ENCODE results near the gene ZC3H12D. TPM values are rescaled to one million over a fixed set of nuclear protein-coding genes. Genes with fewer than 3 reads are reported as not detected.

Gene ZC3H12D
- total RNA-seq, 2 donors from 2014 or later, result 219 to 248 TPM

GRCh38 chr6:149439626-149440025 lies 45.2 kb downstream of the ZC3H12D start:
- Mint-ChIP-seq H3K27me3 (no peaks in the 10 kb centered on the region), H3K4me3 (no peak overlapping the region), H3K36me3 (ENCODE audit: low read depth) (no peaks in the 10 kb centered on the region), H3K27ac (no peak overlapping the region), H3K4me1 (peaks cover 38% of the 10 kb centered on the region)
- no peaks in the 10 kb centered on the region for H3K9me3 ChIP-seq (ENCODE audit: control insufficient read depth, low read length, poor library complexity, severe bottlenecking)
- no peak for DNase-seq
- no peak for ATAC-seq

DNA sequence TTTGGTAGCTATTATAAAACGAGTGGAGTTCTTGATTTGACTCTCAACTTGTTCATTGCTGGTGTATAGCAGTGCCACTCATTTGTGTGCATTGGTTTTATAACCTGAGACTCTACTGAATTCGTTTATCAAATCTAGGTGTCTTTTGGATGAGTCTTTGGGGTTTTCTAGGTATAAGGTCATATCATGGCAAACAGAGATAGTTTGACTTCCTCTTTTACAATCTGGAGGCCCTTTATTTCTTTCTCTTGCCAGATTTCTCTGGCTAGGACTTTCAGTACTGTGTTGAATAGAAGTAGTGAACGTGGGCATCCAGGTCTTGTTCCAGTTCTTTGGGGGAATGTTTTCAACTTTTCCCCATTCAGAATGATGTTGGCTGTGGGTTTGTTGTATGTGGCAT lies 46.0 kb downstream of the ZC3H12D start:
- no peak for ATAC-seq
- no peak overlapping the region for H3K4me3 Mint-ChIP-seq

DNA sequence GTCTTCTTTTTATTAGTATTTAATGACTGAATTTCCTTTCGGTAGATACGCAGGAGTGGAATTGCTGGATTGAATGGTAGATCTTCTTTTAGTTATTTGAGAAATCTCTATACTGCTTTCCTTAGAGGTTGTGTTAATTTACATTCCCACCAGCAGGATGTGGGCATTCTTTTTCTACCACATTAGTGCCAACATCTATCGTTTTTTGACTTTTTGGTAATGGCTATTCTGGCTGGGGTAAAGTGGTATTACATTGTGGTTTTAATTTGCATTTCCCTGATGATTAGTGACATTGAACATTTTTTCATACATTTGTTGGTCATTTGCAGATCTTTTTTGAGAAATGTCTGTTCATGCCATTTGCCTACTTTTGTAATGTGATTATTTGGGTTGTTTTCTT lies 47.6 kb downstream of the ZC3H12D start:
- Mint-ChIP-seq H3K27ac (no peak overlapping the region), H3K27me3 (no peaks in the 10 kb centered on the region), H3K4me1 (peaks cover 29% of the 10 kb centered on the region), H3K4me3 (no peak overlapping the region), H3K36me3 (ENCODE audit: low read depth) (no peaks in the 10 kb centered on the region)
- ATAC-seq (no peak), DNase-seq (no peak)
- H3K9me3 ChIP-seq (ENCODE audit: control insufficient read depth, low read length, poor library complexity, severe bottlenecking), result no peaks in the 10 kb centered on the region

More for the DNA sequence above, 46.0 kb downstream of the ZC3H12D start:
- Mint-ChIP-seq H3K36me3 (ENCODE audit: low read depth) (no peaks in the 10 kb centered on the region), H3K27ac (peak overlapping the region; percentile 54), H3K27me3 (no peaks in the 10 kb centered on the region), H3K4me1 (peaks cover 38% of the 10 kb centered on the region)
- no peak for DNase-seq
- H3K9me3 ChIP-seq (ENCODE audit: control insufficient read depth, low read length, poor library complexity, severe bottlenecking), result no peaks in the 10 kb centered on the region

GRCh38 chr6:149436647-149437046 lies 48.2 kb downstream of the ZC3H12D start:
- Mint-ChIP-seq H3K36me3 (ENCODE audit: low read depth) (no peaks in the 10 kb centered on the region), H3K4me1 (peaks cover 31% of the 10 kb centered on the region), H3K27me3 (no peaks in the 10 kb centered on the region), H3K27ac (no peak overlapping the region), H3K4me3 (no peak overlapping the region)
- DNase-seq (no peak), ATAC-seq (no peak)
- H3K9me3 ChIP-seq (ENCODE audit: control insufficient read depth, low read length, poor library complexity, severe bottlenecking), result no peaks in the 10 kb centered on the region

GRCh38 chr6:149435919-149436586 lies 48.8 kb downstream of the ZC3H12D start:
- no peak overlapping the region for H3K27ac Mint-ChIP-seq
- peaks cover 31% of the 10 kb centered on the region for H3K4me1 Mint-ChIP-seq
- ATAC-seq, result no peak
- H3K36me3 Mint-ChIP-seq (ENCODE audit: low read depth), result no peaks in the 10 kb centered on the region
- no peaks in the 10 kb centered on the region for H3K9me3 ChIP-seq (ENCODE audit: control insufficient read depth, low read length, poor library complexity, severe bottlenecking)
- no peaks in the 10 kb centered on the region for H3K27me3 Mint-ChIP-seq
- DNase-seq, result no peak
- H3K4me3 Mint-ChIP-seq, result no peak overlapping the region

DNA sequence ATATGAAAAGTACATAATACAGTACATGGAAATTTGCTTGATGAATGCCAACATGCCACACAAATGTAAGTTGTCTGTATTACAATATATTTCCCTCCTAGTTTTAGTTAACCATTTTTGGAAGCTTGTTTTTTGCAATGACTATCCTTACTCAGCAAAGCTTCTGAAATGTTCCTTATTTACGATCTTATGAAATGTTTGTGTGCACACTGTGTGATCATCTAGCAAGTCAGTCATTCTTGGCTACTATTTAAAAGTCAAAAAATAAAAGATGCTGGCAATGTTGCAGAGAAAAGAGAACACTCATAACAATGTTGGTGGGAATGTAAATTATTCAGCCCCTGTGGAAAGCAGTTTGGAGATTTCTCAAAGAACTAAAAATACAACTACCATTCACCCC lies 50.9 kb downstream of the ZC3H12D start:
- no peak for DNase-seq
- no peak for ATAC-seq
- no peaks in the 10 kb centered on the region for H3K27me3 Mint-ChIP-seq
- H3K4me1 Mint-ChIP-seq, result peaks cover 24% of the 10 kb centered on the region
- no peak overlapping the region for H3K4me3 Mint-ChIP-seq
- no peaks in the 10 kb centered on the region for H3K9me3 ChIP-seq (ENCODE audit: control insufficient read depth, low read length, poor library complexity, severe bottlenecking)
- H3K27ac Mint-ChIP-seq, result no peak overlapping the region
- no peaks in the 10 kb centered on the region for H3K36me3 Mint-ChIP-seq (ENCODE audit: low read depth)

- Mint-ChIP-seq H3K27ac (no peak overlapping the region), H3K4me3 (no peak overlapping the region), H3K36me3 (ENCODE audit: low read depth) (no peaks in the 10 kb centered on the region), H3K27me3 (no peaks in the 10 kb centered on the region), H3K4me1 (peaks cover 22% of the 10 kb centered on the region)
- no peaks in the 10 kb centered on the region for H3K9me3 ChIP-seq (ENCODE audit: control insufficient read depth, low read length, poor library complexity, severe bottlenecking)
- DNase-seq (no peak), ATAC-seq (no peak)
Observed at GRCh38 chr6:149433405-149433804, 51.4 kb downstream of the ZC3H12D start.

- Mint-ChIP-seq H3K27me3 (no peaks in the 10 kb centered on the region), H3K27ac (no peak overlapping the region), H3K4me1 (peaks cover 12% of the 10 kb centered on the region), H3K4me3 (peak overlapping the region; percentile 71), H3K36me3 (ENCODE audit: low read depth) (no peaks in the 10 kb centered on the region)
- DNase-seq, result peak; percentile 75 to 87 (median 76)
- no peaks in the 10 kb centered on the region for H3K9me3 ChIP-seq (ENCODE audit: control insufficient read depth, low read length, poor library complexity, severe bottlenecking)
- ATAC-seq, result peak; percentile 93
Observed at GRCh38 chr6:149431905-149432775, 52.7 kb downstream of the ZC3H12D start.

DNA sequence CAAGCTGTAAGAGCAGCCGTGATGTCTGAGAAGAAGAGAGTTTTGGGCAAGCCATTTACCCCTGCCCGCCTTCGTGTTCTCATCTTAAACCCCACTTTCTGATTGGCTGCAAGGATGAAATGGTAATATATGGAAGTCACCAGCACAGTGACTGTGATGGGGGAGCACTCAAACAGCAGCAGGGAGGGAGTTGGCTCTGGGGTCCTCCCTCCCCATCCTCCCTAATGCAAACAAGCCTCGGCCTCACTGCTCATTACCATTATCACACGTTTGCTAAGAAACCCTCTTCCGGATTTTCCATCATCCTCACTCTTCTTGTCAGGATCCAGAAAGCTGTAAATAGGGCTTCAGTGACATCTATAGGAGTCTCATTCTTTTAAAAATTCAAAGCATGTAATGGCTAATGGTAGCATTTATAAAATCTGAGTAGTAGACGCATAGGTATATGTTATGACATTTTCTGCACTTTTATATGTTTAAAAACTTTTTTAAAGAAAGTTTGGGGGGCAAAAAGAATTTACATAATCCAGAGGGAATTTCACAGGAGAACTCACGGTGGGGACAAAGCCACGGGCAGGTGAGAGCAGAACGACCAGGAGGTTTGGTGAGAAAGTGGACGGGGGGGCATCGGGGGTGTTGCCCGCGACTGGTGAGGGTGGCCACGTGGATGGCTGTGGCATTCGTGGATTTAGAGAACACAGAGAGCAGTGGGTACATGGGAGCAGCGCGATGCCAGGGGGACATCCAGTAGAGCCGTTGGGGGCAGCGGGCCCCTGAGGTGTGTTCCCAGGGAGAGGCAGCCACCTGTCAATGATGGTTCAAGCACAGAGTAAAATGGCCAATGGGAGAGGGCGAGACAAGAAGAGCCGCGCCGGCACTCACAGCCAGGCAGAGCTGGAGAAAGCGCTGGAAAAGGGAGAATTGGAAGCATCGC lies 55.1 kb downstream of the ZC3H12D start:
- no peaks in the 10 kb centered on the region for H3K27me3 Mint-ChIP-seq
- H3K27ac Mint-ChIP-seq, result peak overlapping the region; percentile 85
- ATAC-seq (no peak), DNase-seq (no peak)
- no peaks in the 10 kb centered on the region for H3K36me3 Mint-ChIP-seq (ENCODE audit: low read depth)
- H3K9me3 ChIP-seq (ENCODE audit: control insufficient read depth, low read length, poor library complexity, severe bottlenecking), result no peaks in the 10 kb centered on the region
- no peak overlapping the region for H3K4me3 Mint-ChIP-seq
- peaks cover 8% of the 10 kb centered on the region for H3K4me1 Mint-ChIP-seq

GRCh38 chr6:149428606-149429005 lies 56.2 kb downstream of the ZC3H12D start:
- H3K27me3 Mint-ChIP-seq, result no peaks in the 10 kb centered on the region
- peaks cover 9% of the 10 kb centered on the region for H3K4me1 Mint-ChIP-seq
- H3K36me3 Mint-ChIP-seq (ENCODE audit: low read depth), result no peaks in the 10 kb centered on the region
- no peak for ATAC-seq
- no peak overlapping the region for H3K4me3 Mint-ChIP-seq
- DNase-seq, result no peak
- H3K27ac Mint-ChIP-seq, result no peak overlapping the region
- no peaks in the 10 kb centered on the region for H3K9me3 ChIP-seq (ENCODE audit: control insufficient read depth, low read length, poor library complexity, severe bottlenecking)

GRCh38 chr6:149425754-149426153 lies 59.1 kb downstream of the ZC3H12D start:
- ATAC-seq (no peak), DNase-seq (no peak)
- peak overlapping the region; percentile 11 for H3K27ac Mint-ChIP-seq
- no peak overlapping the region for H3K4me3 Mint-ChIP-seq
- H3K4me1 Mint-ChIP-seq, result peaks cover 11% of the 10 kb centered on the region
- H3K9me3 ChIP-seq (ENCODE audit: control insufficient read depth, low read length, poor library complexity, severe bottlenecking), result no peaks in the 10 kb centered on the region
- H3K27me3 Mint-ChIP-seq, result no peaks in the 10 kb centered on the region
- no peaks in the 10 kb centered on the region for H3K36me3 Mint-ChIP-seq (ENCODE audit: low read depth)

DNA sequence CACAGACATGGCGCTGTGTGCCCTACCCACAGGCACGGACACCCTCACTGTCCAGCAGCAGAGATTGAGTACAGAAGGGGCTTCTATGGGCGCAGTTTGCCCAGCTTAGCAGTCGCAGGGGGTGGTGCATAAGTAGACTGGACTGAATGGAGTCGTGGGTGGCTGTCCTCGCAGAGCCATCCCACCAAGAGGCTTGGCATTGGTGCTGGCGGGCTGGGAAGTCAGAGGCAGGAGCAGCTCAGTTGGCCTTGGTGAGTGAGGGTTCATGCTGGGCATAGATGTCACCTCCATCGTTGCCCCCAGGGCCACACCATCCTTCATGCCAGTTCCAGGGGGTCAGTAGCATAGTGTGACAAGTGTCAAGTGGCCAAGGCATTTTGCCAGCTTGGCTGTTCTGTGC lies 59.6 kb downstream of the ZC3H12D start:
- Mint-ChIP-seq H3K4me3 (no peak overlapping the region), H3K4me1 (peaks cover 15% of the 10 kb centered on the region), H3K27me3 (no peaks in the 10 kb centered on the region), H3K27ac (peak overlapping the region; percentile 11), H3K36me3 (ENCODE audit: low read depth) (no peaks in the 10 kb centered on the region)
- H3K9me3 ChIP-seq (ENCODE audit: control insufficient read depth, low read length, poor library complexity, severe bottlenecking), result no peaks in the 10 kb centered on the region
- DNase-seq, result no peak
- ATAC-seq, result no peak

- no peak for DNase-seq
- H3K9me3 ChIP-seq (ENCODE audit: control insufficient read depth, low read length, poor library complexity, severe bottlenecking), result no peaks in the 10 kb centered on the region
- Mint-ChIP-seq H3K4me3 (no peak overlapping the region), H3K27me3 (no peaks in the 10 kb centered on the region), H3K4me1 (peaks cover 17% of the 10 kb centered on the region), H3K36me3 (ENCODE audit: low read depth) (no peaks in the 10 kb centered on the region), H3K27ac (peak overlapping the region; percentile 56)
- no peak for ATAC-seq
Observed at GRCh38 chr6:149423964-149424440, 60.8 kb downstream of the ZC3H12D start.
